Epithelial cell of esophagus (primary cell): ENCODE measurements around the gene AKAP12.

Source experiments
- DNase-seq: peaks from one replicate; pipeline ENCODE4 v3.0.0; 2010; ENCODE audit warnings: low read depth
- H3K4me3 ChIP-seq: 2 replicates; pipeline ENCODE4 v1.5.1; 2011; ENCODE audit warnings: mild to moderate bottlenecking, low read length, control low read depth
- CTCF ChIP-seq: IDR thresholded peaks from 2 replicates; pipeline ENCODE4 v1.5.1; 2011; ENCODE audit warnings: low read depth, mild to moderate bottlenecking, low read length, control low read depth, inconsistent platforms; ENCODE audit not compliant: insufficient read depth; ENCODE audit errors: missing control alignments

AKAP12 gene

GRCh38 chr6:151289399-151290007 is 49.7 kb downstream of the AKAP12 start:
- no peak for TF ChIP-seq CTCF
- H3K4me3 ChIP-seq, result no peak overlapping the region
- no peak for DNase-seq

GRCh38 chr6:151290877-151291721 is 51.3 kb downstream of the AKAP12 start:
- no peak for TF ChIP-seq CTCF
- DNase-seq, result peak; percentile 5
- no peak overlapping the region for H3K4me3 ChIP-seq

GRCh38 chr6:151291722-151292059 is 51.9 kb downstream of the AKAP12 start:
- H3K4me3 ChIP-seq, result no peak overlapping the region
- TF ChIP-seq CTCF, result no peak
- DNase-seq, result no peak

GRCh38 chr6:151292974-151293687 is 53.4 kb downstream of the AKAP12 start:
- no peak overlapping the region for H3K4me3 ChIP-seq
- no peak for DNase-seq
- no peak for TF ChIP-seq CTCF

- DNase-seq, result no peak
- H3K4me3 ChIP-seq, result no peak overlapping the region
- TF ChIP-seq CTCF, result no peak
Observed at GRCh38 chr6:151293688-151294016, 53.9 kb downstream of the AKAP12 start.

- no peak overlapping the region for H3K4me3 ChIP-seq
- no peak for TF ChIP-seq CTCF
- DNase-seq, result no peak
Observed at GRCh38 chr6:151294561-151295101, 54.9 kb downstream of the AKAP12 start.
